ENCODE measurements around the gene STK25.
"Not testable (repeated sequence)": the region's sequence is repeated elsewhere in the genome, so short reads cannot be mapped to it uniquely, and the experiment has no call there.

DNA sequence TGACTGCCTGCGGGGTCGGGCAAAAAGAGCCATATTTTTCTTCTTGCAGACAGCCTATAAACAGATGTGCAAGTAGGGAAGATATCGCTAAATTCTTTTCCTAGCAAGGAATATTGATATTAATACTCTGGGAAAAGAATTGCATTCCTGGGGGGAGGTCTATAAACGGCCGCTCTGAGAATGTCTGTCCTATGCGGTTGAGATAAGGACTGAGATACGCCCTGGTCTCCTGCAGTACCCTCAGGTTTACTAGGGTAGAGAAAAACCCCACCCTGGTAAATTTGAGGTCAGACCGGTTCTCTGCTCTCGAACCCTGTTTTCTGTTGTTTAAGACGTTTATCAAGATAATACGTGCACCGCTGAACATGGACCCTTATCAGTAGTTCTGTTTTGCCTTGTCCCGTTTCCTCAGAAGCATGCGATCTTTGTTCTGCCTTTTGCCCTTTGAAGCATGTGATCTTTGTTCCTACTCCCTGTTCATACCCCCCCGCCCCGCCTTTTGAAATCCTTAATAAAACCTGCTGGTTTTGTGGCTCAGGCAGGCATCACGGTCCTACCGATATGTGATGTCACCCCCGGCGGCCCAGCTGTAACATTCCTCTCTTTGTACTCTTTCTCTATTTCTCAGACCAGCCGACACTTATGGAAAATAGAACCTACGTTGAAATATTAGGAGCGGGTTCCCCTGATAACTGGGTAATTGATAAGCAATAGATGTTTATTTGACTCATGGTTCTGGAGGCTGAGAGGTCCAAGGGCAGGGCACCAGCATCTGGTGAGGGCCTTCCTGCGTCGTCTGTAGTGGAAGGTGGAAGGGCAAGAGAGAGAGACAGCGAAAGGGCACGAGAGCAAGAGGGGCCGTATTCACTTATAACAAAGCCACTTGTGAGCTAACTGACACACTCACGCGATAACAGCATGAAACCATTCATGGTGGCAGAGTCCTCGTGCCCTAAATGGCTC is 17.7 kb upstream of the STK25 start:
- TF ChIP-seq, protein P1, sequence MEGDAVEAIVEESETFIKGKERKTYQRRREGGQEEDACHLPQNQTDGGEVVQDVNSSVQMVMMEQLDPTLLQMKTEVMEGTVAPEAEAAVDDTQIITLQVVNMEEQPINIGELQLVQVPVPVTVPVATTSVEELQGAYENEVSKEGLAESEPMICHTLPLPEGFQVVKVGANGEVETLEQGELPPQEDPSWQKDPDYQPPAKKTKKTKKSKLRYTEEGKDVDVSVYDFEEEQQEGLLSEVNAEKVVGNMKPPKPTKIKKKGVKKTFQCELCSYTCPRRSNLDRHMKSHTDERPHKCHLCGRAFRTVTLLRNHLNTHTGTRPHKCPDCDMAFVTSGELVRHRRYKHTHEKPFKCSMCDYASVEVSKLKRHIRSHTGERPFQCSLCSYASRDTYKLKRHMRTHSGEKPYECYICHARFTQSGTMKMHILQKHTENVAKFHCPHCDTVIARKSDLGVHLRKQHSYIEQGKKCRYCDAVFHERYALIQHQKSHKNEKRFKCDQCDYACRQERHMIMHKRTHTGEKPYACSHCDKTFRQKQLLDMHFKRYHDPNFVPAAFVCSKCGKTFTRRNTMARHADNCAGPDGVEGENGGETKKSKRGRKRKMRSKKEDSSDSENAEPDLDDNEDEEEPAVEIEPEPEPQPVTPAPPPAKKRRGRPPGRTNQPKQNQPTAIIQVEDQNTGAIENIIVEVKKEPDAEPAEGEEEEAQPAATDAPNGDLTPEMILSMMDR (IDR thresholded peaks at IDR 0.05): not testable (repeated sequence)
- not testable (repeated sequence) for TF ChIP-seq POLR2A (IDR thresholded peaks at IDR 0.05)

Data from testis (tissue), 2 donors.